HG02763 (cell line): ENCODE data around the gene CCP110.

Source experiments
- ATAC-seq: cut with Tn5 transposase; IDR thresholded peaks from one replicate; pipeline ENCODE4 v1.9.1; 2021; ENCODE audit warnings: mild to moderate bottlenecking, moderate library complexity; ENCODE audit not compliant: unreplicated experiment

CCP110 gene

DNA sequence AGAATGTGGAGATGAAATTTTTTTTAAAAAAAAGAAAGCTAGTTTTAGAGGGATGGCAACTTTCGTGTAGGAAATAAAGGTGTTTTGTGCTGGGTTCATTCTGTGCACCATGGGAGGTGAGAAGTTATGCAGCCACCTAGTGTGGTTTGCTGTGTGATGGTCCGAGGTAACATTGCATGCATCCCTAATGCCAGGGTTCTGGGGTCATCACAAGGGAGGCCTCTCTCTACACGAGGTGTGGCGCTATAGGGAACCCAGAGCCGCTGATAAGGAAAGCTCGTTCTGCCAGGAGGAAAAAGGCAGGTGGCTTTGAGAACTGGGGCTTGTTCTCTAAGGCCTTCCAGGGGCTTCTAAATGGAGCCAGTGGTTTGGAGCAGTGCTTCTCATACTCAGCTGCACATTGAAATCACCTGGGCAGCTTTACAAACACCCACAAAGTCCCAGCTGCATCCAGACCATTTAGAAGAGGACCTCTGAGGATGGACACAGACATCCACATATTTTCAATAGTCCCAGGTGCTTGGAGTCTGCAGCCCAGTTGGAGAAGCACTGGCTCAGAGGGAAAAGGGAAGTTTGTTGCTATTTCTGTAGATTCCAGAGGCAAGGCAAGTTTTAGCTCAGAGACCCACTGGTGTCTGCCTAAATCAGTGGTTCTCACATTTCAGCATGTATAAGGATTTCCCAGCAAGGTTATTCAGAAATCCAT lies 75.2 kb downstream of the CCP110 start:
- ATAC-seq, result no peak

- no peak for ATAC-seq
Observed at GRCh38 chr16:19599968-19600716, 76.4 kb downstream of the CCP110 start.

DNA sequence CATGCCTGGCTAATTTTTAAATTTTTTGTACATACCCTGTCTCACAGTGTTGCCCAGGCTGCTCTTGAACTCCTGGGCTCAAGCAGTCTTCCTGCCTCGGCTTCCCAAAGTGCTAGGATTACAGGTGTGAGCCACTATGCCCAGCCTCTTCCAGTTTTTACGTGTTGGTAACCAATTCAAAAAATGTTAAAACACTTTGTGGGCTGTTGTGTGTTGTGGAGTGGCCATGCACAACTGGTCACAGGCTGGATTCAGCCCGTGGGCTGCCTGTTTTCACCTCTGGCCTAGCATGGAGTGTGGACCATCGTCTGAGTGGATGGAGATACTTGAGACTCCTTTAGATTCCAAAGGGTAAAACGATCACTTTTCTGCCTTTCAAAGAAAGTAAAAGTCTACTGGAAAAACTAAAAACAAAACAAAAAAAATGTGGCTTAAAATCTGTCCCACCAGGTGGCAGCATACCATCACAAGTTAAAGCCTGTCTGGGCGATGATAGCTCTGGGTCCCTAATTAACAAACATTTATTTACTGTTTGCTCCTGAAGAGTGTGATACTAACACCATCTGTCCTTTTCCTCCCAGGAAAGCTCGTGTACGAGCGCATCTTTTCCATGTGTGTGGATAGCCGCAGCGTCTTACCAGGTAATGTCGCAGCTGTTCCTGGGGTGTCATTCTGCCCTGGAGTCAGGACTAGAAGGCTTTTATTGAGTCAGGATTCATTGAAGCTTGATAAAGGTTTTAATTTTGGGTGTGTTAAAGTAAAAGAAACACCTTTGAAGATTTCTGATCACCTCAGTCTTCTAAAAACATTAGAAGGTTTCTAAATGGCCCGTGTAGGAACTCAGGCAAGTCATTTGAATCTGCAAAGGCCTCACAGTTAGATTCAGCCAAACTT lies 77.6 kb downstream of the CCP110 start:
- ATAC-seq, result no peak
